ENCODE data around the gene ABHD14A. TPM values are rescaled to one million over a fixed set of nuclear protein-coding genes. Genes with fewer than 3 reads are reported as not detected.
A peak's percentile ranks its signal among the peaks of the same experiment; 100 is the strongest.

Gene ABHD14A
- total RNA-seq, 4 donors from 2014 or later, result 20.1 to 52.7 (median 22.6) TPM

- 45 to 59% methylated on average over 2 of the region's 2 CpGs for WGBS, 2 donors
- peak overlapping the region; percentile 92 to 99 (median 96) for H3K27ac ChIP-seq
- peaks cover 0 to 16% (median 0%) of the 10 kb centered on the region in 3 donors for H3K36me3 ChIP-seq
- peaks cover 0 to 79% (median 34%) of the 10 kb centered on the region in 4 donors for H3K4me1 ChIP-seq
- DNase-seq (ENCODE audit: low spot score in 2 of 2), result no peak
- no peaks in the 10 kb centered on the region for H3K27me3 ChIP-seq
- TF ChIP-seq EP300 (IDR thresholded peaks at IDR 0.05) (peak in 1 of 2 donors; percentile 61), POLR2A (IDR thresholded peaks at IDR 0.05) (no peak), CTCF (IDR thresholded peaks at IDR 0.05) (no peak)
- peak overlapping the region; percentile 62 to 99 (median 76) for H3K4me3 ChIP-seq
- no peaks in the 10 kb centered on the region for H3K9me3 ChIP-seq
Measured at GRCh38 chr3:51966016-51966415, 8.8 kb upstream of the ABHD14A start.

GRCh38 chr3:51966486-51966885 is 8.4 kb upstream of the ABHD14A start:
- Histone ChIP-seq H3K36me3 (peaks cover 0 to 12% (median 0%) of the 10 kb centered on the region in 3 donors), H3K4me1 (peaks cover 0 to 78% (median 34%) of the 10 kb centered on the region in 4 donors), H3K9me3 (no peaks in the 10 kb centered on the region), H3K27me3 (no peaks in the 10 kb centered on the region), H3K4me3 (peak overlapping the region; percentile 62 to 99 (median 76)), H3K27ac (peak overlapping the region; percentile 92 to 99 (median 96))
- DNase-seq (ENCODE audit: low spot score in 2 of 2), result no peak
- WGBS, 2 donors, result 19 to 28% methylated on average over 5 of the region's 5 CpGs
- no peak for TF ChIP-seq EP300 (IDR thresholded peaks at IDR 0.05)
- TF ChIP-seq POLR2A (IDR thresholded peaks at IDR 0.05), result no peak
- no peak for TF ChIP-seq CTCF (IDR thresholded peaks at IDR 0.05)

DNA sequence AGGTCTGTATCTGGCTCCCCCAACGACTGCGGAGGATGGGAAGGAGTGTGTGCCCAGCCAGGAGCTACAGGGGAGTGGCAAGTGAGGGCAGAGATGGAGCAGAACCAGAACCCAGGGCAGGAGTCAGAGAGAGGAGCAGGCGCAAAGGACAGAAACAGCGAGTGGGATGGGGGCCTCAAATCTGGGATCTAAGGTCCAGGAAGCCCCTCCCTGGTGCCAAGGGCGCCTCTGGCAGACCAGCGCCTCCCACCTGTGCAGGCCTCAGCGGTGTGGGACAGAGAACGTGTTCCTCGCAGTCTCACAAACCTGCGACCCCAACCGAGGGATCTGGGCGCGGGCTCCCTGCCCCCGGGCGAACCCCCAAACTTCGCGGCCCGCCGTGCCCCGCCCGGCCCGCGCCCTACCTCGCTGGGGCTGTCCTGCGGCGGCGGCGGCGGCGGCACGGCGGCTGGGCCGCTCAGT is 7.9 kb upstream of the ABHD14A start:
- TF ChIP-seq CTCF (IDR thresholded peaks at IDR 0.05) (no peak), POLR2A (IDR thresholded peaks at IDR 0.05) (peak in 1 of 2 donors; percentile 81)
- H3K9me3 ChIP-seq, result no peaks in the 10 kb centered on the region
- peaks cover 0 to 8% (median 0%) of the 10 kb centered on the region in 3 donors for H3K36me3 ChIP-seq
- DNase-seq (ENCODE audit: low spot score in 2 of 2), result no peak
- H3K27me3 ChIP-seq, result no peaks in the 10 kb centered on the region
- H3K4me1 ChIP-seq, result peaks cover 0 to 74% (median 34%) of the 10 kb centered on the region in 4 donors
- H3K27ac ChIP-seq, result peak overlapping the region; percentile 92 to 99 (median 96)
- WGBS, 2 donors, result 5 to 12% methylated on average over 7 to 15 of the region's 33 CpGs
- H3K4me3 ChIP-seq, result peak overlapping the region; percentile 62 to 99 (median 76)

- WGBS, 2 donors, result 1 to 2% methylated on average over 24 to 25 of the region's 90 CpGs
- peak within 1 kb of the TSS; percentile 95 to 99 (median 96) for H3K27ac ChIP-seq
- no peaks in the 10 kb centered on the region for H3K27me3 ChIP-seq
- peaks cover 0 to 69% (median 34%) of the 10 kb centered on the region in 4 donors for H3K4me1 ChIP-seq
- DNase-seq (ENCODE audit: low spot score in 2 of 2), result peak; percentile 34 to 61
- H3K9me3 ChIP-seq, result no peaks in the 10 kb centered on the region
- H3K4me3 ChIP-seq, result peak within 1 kb of the TSS; percentile 62 to 99 (median 76)
- TF ChIP-seq CTCF (IDR thresholded peaks at IDR 0.05) (no peak), POLR2A (IDR thresholded peaks at IDR 0.05) (peak; percentile 10 to 75), EP300 (IDR thresholded peaks at IDR 0.05) (peak in 1 of 2 donors; percentile 69)
- peaks cover 0 to 8% (median 0%) of the 10 kb centered on the region in 3 donors for H3K36me3 ChIP-seq
Measured at GRCh38 chr3:51967384-51968169, 7.3 kb upstream of the ABHD14A start, which contains the start of gene PCBP4. Gene PCBP4 (minus strand): TSS chr3:51967454. CDS start chr3:51961240, 6,214 bp downstream.

Measured in tibial nerve (tissue), 4 donors.